ENCODE results near the gene U2SURP.

GRCh38 chr3:142990721-142991120 lies 10.6 kb upstream of the U2SURP start:
- TF ChIP-seq POLR2A (IDR thresholded peaks at IDR 0.05; ENCODE audit: low read length), result no peak
- no peak for TF ChIP-seq GATA1 (IDR thresholded peaks at IDR 0.05; ENCODE audit: low read depth, low read length)

All from erythroblast (primary cell).